ENCODE measurements around the gene RAD21L1.

DNA sequence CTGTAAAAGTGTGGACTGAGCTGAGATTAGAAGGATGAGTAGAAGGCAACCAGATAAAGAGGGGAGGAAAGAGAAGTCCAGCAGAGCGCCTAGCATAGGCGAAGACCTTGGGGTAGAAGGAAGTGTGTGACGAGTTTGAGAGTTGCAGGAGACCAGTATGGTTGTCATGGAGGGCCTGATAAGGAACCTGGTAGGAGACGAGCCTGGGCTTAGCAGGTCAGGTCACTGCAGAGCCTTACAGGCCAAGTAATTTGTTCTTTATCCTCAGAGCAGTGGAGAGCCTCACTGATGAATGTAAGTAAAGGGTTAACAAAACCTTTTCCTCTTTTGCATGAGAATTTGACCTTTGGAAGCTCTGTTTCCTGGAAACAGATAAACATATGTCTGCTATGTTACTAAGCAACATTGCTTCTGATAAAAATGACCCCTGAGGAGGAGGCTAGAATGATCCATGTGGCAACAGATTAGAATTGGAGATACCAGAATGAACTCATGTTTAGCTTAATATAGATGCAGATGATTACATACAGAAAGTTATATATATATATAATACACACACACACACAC lies 38.2 kb upstream of the RAD21L1 start:
- TF ChIP-seq, protein P1, sequence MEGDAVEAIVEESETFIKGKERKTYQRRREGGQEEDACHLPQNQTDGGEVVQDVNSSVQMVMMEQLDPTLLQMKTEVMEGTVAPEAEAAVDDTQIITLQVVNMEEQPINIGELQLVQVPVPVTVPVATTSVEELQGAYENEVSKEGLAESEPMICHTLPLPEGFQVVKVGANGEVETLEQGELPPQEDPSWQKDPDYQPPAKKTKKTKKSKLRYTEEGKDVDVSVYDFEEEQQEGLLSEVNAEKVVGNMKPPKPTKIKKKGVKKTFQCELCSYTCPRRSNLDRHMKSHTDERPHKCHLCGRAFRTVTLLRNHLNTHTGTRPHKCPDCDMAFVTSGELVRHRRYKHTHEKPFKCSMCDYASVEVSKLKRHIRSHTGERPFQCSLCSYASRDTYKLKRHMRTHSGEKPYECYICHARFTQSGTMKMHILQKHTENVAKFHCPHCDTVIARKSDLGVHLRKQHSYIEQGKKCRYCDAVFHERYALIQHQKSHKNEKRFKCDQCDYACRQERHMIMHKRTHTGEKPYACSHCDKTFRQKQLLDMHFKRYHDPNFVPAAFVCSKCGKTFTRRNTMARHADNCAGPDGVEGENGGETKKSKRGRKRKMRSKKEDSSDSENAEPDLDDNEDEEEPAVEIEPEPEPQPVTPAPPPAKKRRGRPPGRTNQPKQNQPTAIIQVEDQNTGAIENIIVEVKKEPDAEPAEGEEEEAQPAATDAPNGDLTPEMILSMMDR (IDR thresholded peaks at IDR 0.05; ENCODE audit: low read depth, low read length, poor library complexity, severe bottlenecking) = no peak
- no peak for TF ChIP-seq EZH2phosphoT487 (IDR thresholded peaks at IDR 0.05; ENCODE audit: borderline replicate concordance, low read length)

All from DOHH2 (cell line).